Ovary (tissue), 9 donors: ENCODE results near the gene KAT6B. TPM values are rescaled to one million over a fixed set of nuclear protein-coding genes. Genes with fewer than 3 reads are reported as not detected.

ENCODE experiments used
- DNase-seq, 5 donors: peaks; one replicate each; pipeline ENCODE4 v3.0.0-alpha.2; 2019 to 2020
- H3K27ac ChIP-seq, 2 donors: fragments of 200-600 bp; one replicate each; pipeline versions ENCODE4 v1.5.1 to v1.8.0; 2019 to 2022
- H3K27me3 ChIP-seq: fragments of 200-600 bp; one replicate; pipeline ENCODE4 v1.8.0; 2022
- H3K36me3 ChIP-seq: fragments of 200-600 bp; sonication (generic); one replicate; pipeline ENCODE4 v1.5.1; 2019
- H3K4me1 ChIP-seq: one replicate; pipeline ENCODE4 v1.8.1; 2013; ENCODE audit warnings: mild to moderate bottlenecking, moderate library complexity; ENCODE audit not compliant: insufficient read depth
- H3K4me3 ChIP-seq: fragments of 200-600 bp; sonication (generic); one replicate; pipeline ENCODE4 v1.5.1; 2017
- H3K9me3 ChIP-seq, 2 donors: fragments of 200-600 bp in 1 of 2; sonication (generic) in 1 of 2; one replicate each; pipeline versions ENCODE4 v1.5.1 to v1.8.1; 2013 to 2019; ENCODE audit warnings: mild to moderate bottlenecking in 1 of 2, moderate library complexity in 1 of 2
- CTCF ChIP-seq, 3 donors: fragments of 450-650 bp in 2 of 3; fragments of 200-600 bp in 1 of 3; IDR thresholded peaks; one replicate each; pipeline versions ENCODE4 v1.5.1 to v1.8.0; 2016 to 2022; ENCODE audit warnings: antibody characterized with exemption in 3 of 3, mild to moderate bottlenecking in 1 of 3
- EP300 ChIP-seq: sonication (generic); formaldehyde crosslinking; IDR thresholded peaks from one replicate; pipeline ENCODE4 v1.6.1; 2017; ENCODE audit warnings: antibody characterized with exemption
- POLR2A ChIP-seq: fragments of 450-650 bp; IDR thresholded peaks from one replicate; pipeline ENCODE4 v1.6.1; 2017; ENCODE audit warnings: antibody characterized with exemption, mild to moderate bottlenecking, moderate library complexity
- WGBS, 3 donors: extraction: QIAGEN DNeasy Blood & Tissue Kit in 1 of 3; methylation state at CpG; one replicate each; pipeline versions ENCODE4 v1.1.5 to v1.1.7; 2013 to 2017; 5-methylcytosine and 5-hydroxymethylcytosine counted together
- intact Hi-C, 4 donors: fragments of 100-400 bp; cut with DNase I; formaldehyde crosslinking; loops; one replicate each; pipeline versions ENCODE4 v1.11.0 to v1.15.1; 2022 to 2023
- polyA plus RNA-seq, 2 donors: library from polyadenylated mRNA; stranded (reverse); fragments of 200-250 nt in 1 of 2; fragments of 350-450 nt in 1 of 2; fragmentation: Illumina TruSeq in 1 of 2; extraction: RNeasy Lipid Tissue Mini Kit (QIAGEN cat#74804) in 1 of 2; gene quantifications; one replicate each; pipeline ENCODE4 v1.2.3, GENCODE V29; 2013 to 2014
- total RNA-seq, 7 donors: library from RNA; depleted of rRNA in 2 of 7; stranded (reverse); fragments of >200 nt in 2 of 7; fragmentation: NEBNext Ultra II Directional in 3 of 7; extraction: Animal tissue kit (Norgen Biotek cat#: 25700) in 3 of 7; gene quantifications; one replicate each; pipeline versions ENCODE4 v1.1.0 to v1.2.4, GENCODE V29; 2016 to 2023
- donor health status: DM: no; HTN: no; CAD: no; lungs with moderate emphysema.
- donor health status: DM: no; HTN: no; CAD: no.
- donor health status: Bipolar disorder and iron deficiency.
- donor health status: DM: yes; HTN: yes; CAD: no.
- donor health status: DM: no; HTN: no; CAD: no.
- donor health status: DM: yes; HTN: yes; CAD: no.

Gene KAT6B
- total and polyA plus RNA-seq, 9 donors, result 14.9 to 61.6 (median 49.2) TPM

- Histone ChIP-seq H3K9me3 (no peaks in the 10 kb centered on the region), H3K27me3 (no peaks in the 10 kb centered on the region), H3K36me3 (no peaks in the 10 kb centered on the region), H3K4me1 (peaks cover 5% of the 10 kb centered on the region), H3K4me3 (no peak overlapping the region), H3K27ac (no peak overlapping the region)
- intact Hi-C loops, result no loop called here
- TF ChIP-seq POLR2A (no peak), EP300 (no peak), CTCF (IDR thresholded peaks at IDR 0.05) (no peak)
- 94 to 98% (median 98%) methylated on average over 9 of the region's 9 CpGs for WGBS, 3 donors
- no peak for DNase-seq
Observed at GRCh38 chr10:74975758-74976157, 149.4 kb downstream of the KAT6B start.

GRCh38 chr10:74976565-74976964 is 150.2 kb downstream of the KAT6B start:
- no peak for TF ChIP-seq EP300
- no peak for DNase-seq
- Histone ChIP-seq H3K27me3 (no peaks in the 10 kb centered on the region), H3K4me1 (peaks cover 5% of the 10 kb centered on the region), H3K4me3 (no peak overlapping the region), H3K9me3 (no peaks in the 10 kb centered on the region), H3K36me3 (no peaks in the 10 kb centered on the region), H3K27ac (no peak overlapping the region)
- 94 to 95% (median 94%) methylated on average over 6 of the region's 6 CpGs for WGBS, 3 donors
- intact Hi-C loops, result no loop called here

GRCh38 chr10:74977072-74977471 is 150.7 kb downstream of the KAT6B start:
- Histone ChIP-seq H3K4me1 (peaks cover 5% of the 10 kb centered on the region), H3K27ac (no peak overlapping the region), H3K36me3 (no peaks in the 10 kb centered on the region), H3K9me3 (no peaks in the 10 kb centered on the region), H3K27me3 (no peaks in the 10 kb centered on the region), H3K4me3 (no peak overlapping the region)
- no peak for TF ChIP-seq CTCF (IDR thresholded peaks at IDR 0.05)
- no peak for TF ChIP-seq EP300
- no peak for TF ChIP-seq POLR2A
- intact Hi-C loops, result no loop called here
- WGBS, 3 donors, result 90 to 96% (median 94%) methylated on average over 2 of the region's 2 CpGs
- DNase-seq, result no peak

- H3K36me3 ChIP-seq, result no peaks in the 10 kb centered on the region
- WGBS, 3 donors, result 93 to 95% (median 94%) methylated on average over 8 of the region's 8 CpGs
- H3K27me3 ChIP-seq, result no peaks in the 10 kb centered on the region
- no peak for TF ChIP-seq EP300
- no peak for TF ChIP-seq CTCF (IDR thresholded peaks at IDR 0.05)
- no peak for TF ChIP-seq POLR2A
- no peak overlapping the region for H3K4me3 ChIP-seq
- H3K27ac ChIP-seq, result no peak overlapping the region
- no peak for DNase-seq
- intact Hi-C loops, result no loop called here
- H3K4me1 ChIP-seq, result peaks cover 5% of the 10 kb centered on the region
- H3K9me3 ChIP-seq, result no peaks in the 10 kb centered on the region
Observed at GRCh38 chr10:74977913-74978847, 151.8 kb downstream of the KAT6B start.
